DMS 273 (cell line): ENCODE data around the gene PTOV1.

Experiments used
- DNase-seq: peaks from one replicate; lab custom pipeline; 2025; ENCODE audit not compliant: unreplicated experiment; lab: John Stamatoyannopoulos, UW

PTOV1 gene

GRCh38 chr19:49850487-49851342, at the start of gene PTOV1:
Gene PTOV1, plus strand, starts transcription at chr19:49851159.
- peak; percentile 96 for DNase-seq

GRCh38 chr19:49801401-49801888, 49.5 kb upstream of the PTOV1 start:
- no peak for DNase-seq

GRCh38 chr19:49801966-49802661, 48.8 kb upstream of the PTOV1 start:
- DNase-seq = peak; percentile 86

- no peak for DNase-seq
Measured at GRCh38 chr19:49802836-49803528, 48.0 kb upstream of the PTOV1 start.

GRCh38 chr19:49803529-49803856, 47.5 kb upstream of the PTOV1 start:
- no peak for DNase-seq

- DNase-seq = no peak
Measured at GRCh38 chr19:49805822-49806619, 44.9 kb upstream of the PTOV1 start.

GRCh38 chr19:49806620-49806959, 44.4 kb upstream of the PTOV1 start:
- no peak for DNase-seq

- DNase-seq = no peak
Measured at GRCh38 chr19:49807058-49807903, 43.7 kb upstream of the PTOV1 start.

- no peak for DNase-seq
Measured at GRCh38 chr19:49807904-49808675, 42.9 kb upstream of the PTOV1 start.

GRCh38 chr19:49808711-49809159, 42.2 kb upstream of the PTOV1 start:
- DNase-seq = peak; percentile 88

- peak; percentile 67 for DNase-seq
Measured at GRCh38 chr19:49809160-49809940, 41.6 kb upstream of the PTOV1 start.

GRCh38 chr19:49809941-49810389, 41.0 kb upstream of the PTOV1 start:
- DNase-seq = no peak

- no peak for DNase-seq
Measured at GRCh38 chr19:49811328-49811727, 39.6 kb upstream of the PTOV1 start.

- DNase-seq = peak; percentile 42
Measured at GRCh38 chr19:49812452-49812996, 38.4 kb upstream of the PTOV1 start.

GRCh38 chr19:49812997-49813861, 37.7 kb upstream of the PTOV1 start, which contains the start of gene FUZ:
Gene FUZ, minus strand, starts transcription at chr19:49813292. Its CDS starts 186 bp downstream, at chr19:49813106.
- peak; percentile 99 for DNase-seq

GRCh38 chr19:49814010-49814409, 36.9 kb upstream of the PTOV1 start:
- DNase-seq = no peak

GRCh38 chr19:49816590-49816989, 34.4 kb upstream of the PTOV1 start:
- no peak for DNase-seq
